Liver (tissue), 9 donors: ENCODE data around the gene TNNI3K. TPM values are rescaled to one million over a fixed set of nuclear protein-coding genes. Genes with fewer than 3 reads are reported as not detected.

Experiments used
- DNase-seq: peaks from one replicate; pipeline ENCODE4 v3.0.0-alpha.2; 2017; ENCODE audit warnings: low spot score
- H3K27ac ChIP-seq, 2 donors: one replicate each; pipeline ENCODE4 v1.7.0; 2013; ENCODE audit warnings: inconsistent platforms in 2 of 2, low read length in 2 of 2, control low read depth in 1 of 2, low read depth in 1 of 2, mild to moderate bottlenecking in 1 of 2
- H3K27me3 ChIP-seq, 4 donors: one replicate each; pipeline versions ENCODE4 v1.6.1 to v1.7.0; 2013; ENCODE audit warnings: low read length in 3 of 4, inconsistent platforms in 1 of 4, mild to moderate bottlenecking in 1 of 4, moderate library complexity in 1 of 4; ENCODE audit not compliant: control insufficient read depth in 4 of 4, insufficient read depth in 4 of 4
- H3K36me3 ChIP-seq, 4 donors: one replicate each; pipeline versions ENCODE4 v1.6.1 to v1.7.0; 2013; ENCODE audit warnings: low read length in 3 of 4, mild to moderate bottlenecking in 3 of 4, low read depth in 1 of 4, moderate library complexity in 1 of 4; ENCODE audit not compliant: control insufficient read depth in 4 of 4, insufficient read depth in 3 of 4
- H3K4me1 ChIP-seq, 4 donors: one replicate each; pipeline versions ENCODE4 v1.6.1 to v1.7.0; 2013; ENCODE audit warnings: low read length in 3 of 4, mild to moderate bottlenecking in 3 of 4, moderate library complexity in 1 of 4; ENCODE audit not compliant: control insufficient read depth in 4 of 4, insufficient read depth in 4 of 4
- H3K4me3 ChIP-seq, 3 donors: one replicate each; pipeline versions ENCODE4 v1.6.1 to v1.7.0; 2013; ENCODE audit warnings: low read length in 3 of 3, control low read depth in 1 of 3, low read depth in 1 of 3, mild to moderate bottlenecking in 1 of 3
- H3K9ac ChIP-seq, 2 donors: one replicate each; pipeline ENCODE4 v1.7.0; 2013; ENCODE audit warnings: low read length in 2 of 2, mild to moderate bottlenecking in 2 of 2, moderate library complexity in 2 of 2, control low read depth in 1 of 2, low read depth in 1 of 2
- H3K9me3 ChIP-seq, 4 donors: one replicate each; pipeline versions ENCODE4 v1.6.1 to v1.7.0; 2013; ENCODE audit warnings: low read length in 3 of 4; ENCODE audit not compliant: control insufficient read depth in 4 of 4
- EGR1 ChIP-seq, 2 donors: IDR thresholded peaks; 2 replicates each; pipeline ENCODE4 v1.6.1; 2016 to 2018; ENCODE audit warnings: antibody characterized with exemption in 2 of 2, low read depth in 2 of 2
- FOXA1 ChIP-seq: IDR thresholded peaks from 2 replicates; pipeline ENCODE4 v1.6.1; 2016; ENCODE audit warnings: antibody characterized with exemption
- FOXA2 ChIP-seq: IDR thresholded peaks from 2 replicates; pipeline ENCODE4 v1.6.1; 2016; ENCODE audit warnings: antibody characterized with exemption
- GABPA ChIP-seq, 2 donors: IDR thresholded peaks in 1 of 2; conservative IDR thresholded peaks in 1 of 2; 2 replicates each; pipeline ENCODE4 v1.6.1; 2016; ENCODE audit warnings: antibody characterized with exemption in 2 of 2, mild to moderate bottlenecking in 1 of 2, moderate library complexity in 1 of 2
- HNF4G ChIP-seq: IDR thresholded peaks from 2 replicates; pipeline ENCODE4 v1.6.1; 2016; ENCODE audit warnings: antibody characterized with exemption
- NR2F2 ChIP-seq: IDR thresholded peaks from 2 replicates; pipeline ENCODE4 v1.6.1; 2016; ENCODE audit warnings: antibody characterized with exemption
- RAD21 ChIP-seq, 2 donors: IDR thresholded peaks; 2 replicates each; pipeline ENCODE4 v1.6.1; 2016; ENCODE audit warnings: antibody characterized with exemption in 2 of 2, mild to moderate bottlenecking in 2 of 2
- RXRA ChIP-seq, 2 donors: IDR thresholded peaks; 2 replicates each; pipeline ENCODE4 v1.6.1; 2017 to 2018; ENCODE audit warnings: antibody characterized with exemption in 2 of 2, mild to moderate bottlenecking in 1 of 2
- SP1 ChIP-seq: IDR thresholded peaks from 2 replicates; pipeline ENCODE4 v1.6.1; 2018; ENCODE audit warnings: antibody characterized with exemption, mild to moderate bottlenecking
- YY1 ChIP-seq: IDR thresholded peaks from 2 replicates; pipeline ENCODE4 v1.6.1; 2016; ENCODE audit warnings: antibody characterized with exemption, mild to moderate bottlenecking
- WGBS: extraction: QIAGEN DNeasy Blood & Tissue Kit; methylation state at CpG from one replicate; pipeline ENCODE4 v1.1.7; 2013; 5-methylcytosine and 5-hydroxymethylcytosine counted together
- polyA plus RNA-seq, 2 donors: library from polyadenylated mRNA; stranded (reverse) in 1 of 2; unstranded in 1 of 2; fragments of 200-250 nt in 1 of 2; fragments of >200 nt in 1 of 2; fragmentation: Nextera tagmentation in 1 of 2; extraction: Ambion mirVana in 1 of 2; gene quantifications; one replicate each; pipeline versions ENCODE4 v1.2.1 to v1.2.3, GENCODE V29; 2013 to 2015
- total RNA-seq, 2 donors: library from RNA; depleted of rRNA; stranded (reverse); fragments of >200 nt; gene quantifications; one replicate each; pipeline ENCODE4 v1.2.3, GENCODE V29; 2014
- TF ChIP-seq, protein P1 (sequence below): IDR thresholded peaks from 2 replicates; pipeline ENCODE4 v1.6.1; 2016; ENCODE audit warnings: antibody characterized with exemption
- donor health status: healthy.
- donor health status: healthy.
- donor health status: healthy.
- donor health status: healthy.
- donor health status: healthy.

Gene TNNI3K
- total and polyA plus RNA-seq, 4 donors: 0.09 to 0.10 TPM; not detected in 2

- DNase-seq: no peak
- TF ChIP-seq FOXA2 (no peak), EGR1 (IDR thresholded peaks at IDR 0.05; ENCODE audit: low read depth in 2 of 2) (no peak), YY1 (no peak), RXRA (IDR thresholded peaks at IDR 0.05) (no peak), FOXA1 (no peak)
- TF ChIP-seq, protein P1, sequence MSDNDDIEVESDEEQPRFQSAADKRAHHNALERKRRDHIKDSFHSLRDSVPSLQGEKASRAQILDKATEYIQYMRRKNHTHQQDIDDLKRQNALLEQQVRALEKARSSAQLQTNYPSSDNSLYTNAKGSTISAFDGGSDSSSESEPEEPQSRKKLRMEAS: no peak
- no peak overlapping the region for H3K27ac ChIP-seq
- H3K4me3 ChIP-seq: no peak overlapping the region
- no peaks in the 10 kb centered on the region for H3K27me3 ChIP-seq
- no peaks in the 10 kb centered on the region for H3K4me1 ChIP-seq
- H3K9me3 ChIP-seq: no peaks in the 10 kb centered on the region
- H3K9ac ChIP-seq: no peak overlapping the region
- H3K36me3 ChIP-seq: no peaks in the 10 kb centered on the region
Observed at GRCh38 chr1:74314438-74314837, 79.3 kb downstream of the TNNI3K start.

DNA sequence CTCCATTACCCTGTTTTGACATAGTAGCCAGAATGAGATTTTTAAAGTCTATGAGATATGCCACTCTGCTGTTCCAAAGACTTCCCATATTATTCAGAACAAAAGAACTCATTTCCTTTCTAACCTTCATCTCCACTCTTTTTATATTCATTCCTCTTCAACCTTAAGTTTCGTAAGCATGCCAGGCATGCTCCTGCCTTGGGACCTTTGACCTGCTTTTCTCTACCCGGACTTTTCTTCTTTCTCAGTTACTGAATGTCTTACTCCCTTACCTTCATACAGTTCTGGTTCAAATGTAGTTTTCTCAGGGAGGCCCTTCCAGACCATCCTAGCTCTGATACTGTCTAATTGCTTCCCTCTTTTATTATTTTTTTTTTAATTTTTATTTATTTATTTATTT, 81.1 kb downstream of the TNNI3K start:
- Histone ChIP-seq H3K36me3 (no peaks in the 10 kb centered on the region), H3K27ac (no peak overlapping the region), H3K4me3 (no peak overlapping the region), H3K27me3 (no peaks in the 10 kb centered on the region), H3K9ac (no peak overlapping the region), H3K9me3 (no peaks in the 10 kb centered on the region), H3K4me1 (no peaks in the 10 kb centered on the region)
- WGBS: 76% methylated on average over 2 of the region's 2 CpGs
- TF ChIP-seq, protein P1: no peak
- no peak for DNase-seq

DNA sequence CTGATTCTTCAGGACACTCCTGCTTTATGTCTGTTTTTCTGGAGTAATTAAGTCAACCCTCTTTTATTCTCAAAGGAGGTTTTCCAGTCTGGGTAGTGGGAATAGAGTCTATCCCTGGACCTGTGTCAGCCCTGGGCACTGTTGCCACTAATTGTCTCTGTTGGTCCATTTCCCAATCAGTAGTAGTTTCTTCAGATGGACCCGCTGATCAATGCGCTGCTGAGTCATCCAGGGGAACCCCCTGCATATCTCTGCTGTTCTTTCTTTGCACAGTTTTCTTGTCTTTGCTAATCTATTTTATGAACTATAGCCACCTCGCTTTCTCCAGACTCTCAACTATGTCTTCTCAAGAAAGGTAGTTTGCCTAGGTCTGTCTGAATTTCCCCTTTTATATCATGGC, 82.5 kb downstream of the TNNI3K start:
- 90% methylated on average over 3 of the region's 3 CpGs for WGBS

GRCh38 chr1:74323937-74324473, 88.8 kb downstream of the TNNI3K start:
- Histone ChIP-seq H3K9ac (no peak overlapping the region), H3K27me3 (no peaks in the 10 kb centered on the region), H3K4me1 (no peaks in the 10 kb centered on the region), H3K27ac (no peak overlapping the region), H3K36me3 (no peaks in the 10 kb centered on the region), H3K4me3 (no peak overlapping the region), H3K9me3 (no peaks in the 10 kb centered on the region)
- WGBS: 70% methylated on average over 1 of the region's 1 CpG
- DNase-seq: no peak
- TF ChIP-seq SP1 (no peak), HNF4G (no peak), GABPA (IDR thresholded peaks at IDR 0.05 in 1 of 2, conservative IDR thresholded peaks at IDR 0.05 in 1 of 2) (no peak), NR2F2 (no peak), RAD21 (IDR thresholded peaks at IDR 0.05) (no peak)

More for the DNA sequence above, 82.5 kb downstream of the TNNI3K start:
- H3K4me1 ChIP-seq: no peaks in the 10 kb centered on the region
- H3K36me3 ChIP-seq: no peaks in the 10 kb centered on the region
- H3K4me3 ChIP-seq: no peak overlapping the region
- no peak overlapping the region for H3K27ac ChIP-seq
- H3K27me3 ChIP-seq: no peaks in the 10 kb centered on the region
- H3K9me3 ChIP-seq: no peaks in the 10 kb centered on the region
- DNase-seq: no peak
- TF ChIP-seq, protein P1: no peak
- no peak for TF ChIP-seq FOXA2
- no peak for TF ChIP-seq YY1
- TF ChIP-seq EGR1 (IDR thresholded peaks at IDR 0.05; ENCODE audit: low read depth in 2 of 2): no peak
- no peak overlapping the region for H3K9ac ChIP-seq
